ENCODE results near the gene MAPK8. TPM values are rescaled to one million over a fixed set of nuclear protein-coding genes. Genes with fewer than 3 reads are reported as not detected.

MAPK8 gene
- total RNA-seq, 2 donors from 2014 or later: 32.3 to 43.3 TPM

DNA sequence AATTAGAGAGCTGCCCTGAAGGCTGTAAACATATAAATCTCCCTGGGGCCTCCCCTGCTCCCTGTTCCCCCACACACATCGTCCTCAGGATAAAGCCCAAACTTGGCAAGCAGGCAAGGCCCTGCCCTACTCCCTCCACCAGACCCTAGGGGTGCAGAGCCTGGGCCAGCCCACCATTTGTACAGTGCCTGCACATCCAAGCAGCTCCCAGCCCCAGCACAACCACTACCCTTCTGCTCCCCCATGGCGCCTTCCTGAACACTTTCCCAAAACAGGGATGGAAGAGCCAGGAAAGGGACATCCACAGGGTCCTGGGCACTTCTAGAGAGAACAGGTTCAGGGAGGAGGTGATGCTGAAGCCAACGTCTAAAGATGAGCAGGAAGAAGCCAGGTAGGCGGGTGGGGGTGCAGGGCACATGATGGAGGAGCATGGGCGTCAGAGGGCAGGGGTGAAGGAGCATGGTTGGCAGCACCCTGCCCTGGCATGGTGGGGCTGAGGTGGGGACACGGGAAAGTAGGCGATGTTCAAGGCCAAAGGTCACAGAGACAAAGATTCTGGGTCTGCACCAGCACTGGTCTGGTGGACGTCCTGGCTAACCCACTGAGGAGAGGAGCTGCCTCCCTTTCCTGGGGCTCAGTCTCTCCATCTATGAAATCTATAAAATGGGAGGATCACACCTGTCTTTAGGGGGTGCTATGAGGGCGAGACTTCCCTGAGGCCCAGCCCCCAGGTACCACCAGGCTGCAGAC is 157.8 kb downstream of the MAPK8 start:
- H3K9ac ChIP-seq (ENCODE audit: low read depth in 2 of 2, low read length in 2 of 2): no peak overlapping the region
- DNase-seq: peak; percentile 13
- H3K4me3 ChIP-seq: no peak overlapping the region
- no peaks in the 10 kb centered on the region for H3K4me1 ChIP-seq
- H3K9me3 ChIP-seq: no peaks in the 10 kb centered on the region
- intact Hi-C loops (cut with DNase I): no loop called here
- H3K27me3 ChIP-seq: peaks cover 9% of the 10 kb centered on the region
- H3K36me3 ChIP-seq: no peaks in the 10 kb centered on the region
- H3K27ac ChIP-seq: no peak overlapping the region
- TF ChIP-seq, protein P1, sequence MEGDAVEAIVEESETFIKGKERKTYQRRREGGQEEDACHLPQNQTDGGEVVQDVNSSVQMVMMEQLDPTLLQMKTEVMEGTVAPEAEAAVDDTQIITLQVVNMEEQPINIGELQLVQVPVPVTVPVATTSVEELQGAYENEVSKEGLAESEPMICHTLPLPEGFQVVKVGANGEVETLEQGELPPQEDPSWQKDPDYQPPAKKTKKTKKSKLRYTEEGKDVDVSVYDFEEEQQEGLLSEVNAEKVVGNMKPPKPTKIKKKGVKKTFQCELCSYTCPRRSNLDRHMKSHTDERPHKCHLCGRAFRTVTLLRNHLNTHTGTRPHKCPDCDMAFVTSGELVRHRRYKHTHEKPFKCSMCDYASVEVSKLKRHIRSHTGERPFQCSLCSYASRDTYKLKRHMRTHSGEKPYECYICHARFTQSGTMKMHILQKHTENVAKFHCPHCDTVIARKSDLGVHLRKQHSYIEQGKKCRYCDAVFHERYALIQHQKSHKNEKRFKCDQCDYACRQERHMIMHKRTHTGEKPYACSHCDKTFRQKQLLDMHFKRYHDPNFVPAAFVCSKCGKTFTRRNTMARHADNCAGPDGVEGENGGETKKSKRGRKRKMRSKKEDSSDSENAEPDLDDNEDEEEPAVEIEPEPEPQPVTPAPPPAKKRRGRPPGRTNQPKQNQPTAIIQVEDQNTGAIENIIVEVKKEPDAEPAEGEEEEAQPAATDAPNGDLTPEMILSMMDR (IDR thresholded peaks at IDR 0.05): no peak

DNA sequence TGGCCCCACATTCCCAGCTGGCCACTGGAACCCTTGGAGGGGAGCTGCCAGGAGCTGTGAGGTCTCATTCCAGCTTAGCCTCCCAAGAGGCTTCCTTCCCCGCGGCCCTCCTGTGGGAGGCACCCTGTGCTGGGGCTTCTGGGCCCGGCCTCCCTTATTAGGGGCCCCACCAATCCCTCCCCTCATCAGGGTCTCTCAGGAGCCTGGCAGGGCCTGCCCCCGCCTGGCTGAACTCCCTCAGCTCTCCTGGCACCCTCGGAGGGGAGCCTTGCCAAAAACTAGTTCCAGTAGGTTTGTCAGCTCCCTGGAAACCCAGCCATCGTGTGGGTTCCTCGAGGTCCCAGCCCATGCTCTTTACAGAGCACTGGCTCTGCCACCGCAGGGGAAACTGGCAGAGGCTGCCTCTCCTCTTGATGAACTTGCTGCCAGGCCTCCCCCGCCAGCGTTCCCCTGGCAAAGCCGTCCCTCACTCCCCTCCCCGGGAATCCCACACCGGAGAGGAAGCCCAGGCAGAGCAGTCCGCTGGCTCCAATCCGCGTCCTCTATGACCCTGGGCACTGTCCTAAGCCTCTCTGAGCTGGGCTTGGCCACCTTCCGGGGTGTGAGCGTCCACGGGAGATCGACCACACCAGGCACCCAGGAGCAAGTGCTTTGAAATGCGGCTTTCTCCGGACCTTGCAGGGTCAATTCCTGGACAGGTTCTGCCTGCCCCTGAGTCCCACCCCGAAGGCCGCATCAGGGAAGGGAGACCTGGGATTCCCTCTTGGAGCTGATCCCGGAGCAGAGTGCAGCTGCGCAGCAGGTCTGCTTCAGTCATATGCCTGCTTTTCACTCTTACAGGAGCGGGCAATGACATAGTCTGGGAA is 158.6 kb downstream of the MAPK8 start:
- DNase-seq: peak; percentile 16
- Histone ChIP-seq H3K4me3 (no peak overlapping the region), H3K9ac (ENCODE audit: low read depth in 2 of 2, low read length in 2 of 2) (no peak overlapping the region), H3K27me3 (peaks cover 9% of the 10 kb centered on the region), H3K27ac (no peak overlapping the region), H3K36me3 (no peaks in the 10 kb centered on the region), H3K9me3 (no peaks in the 10 kb centered on the region), H3K4me1 (no peaks in the 10 kb centered on the region)
- intact Hi-C loops (cut with DNase I): no loop called here
- TF ChIP-seq, protein P1 (IDR thresholded peaks at IDR 0.05): no peak

GRCh38 chr10:48465860-48466521 is 159.5 kb downstream of the MAPK8 start:
- Histone ChIP-seq H3K36me3 (no peaks in the 10 kb centered on the region), H3K4me1 (no peaks in the 10 kb centered on the region), H3K9me3 (no peaks in the 10 kb centered on the region), H3K9ac (ENCODE audit: low read depth in 2 of 2, low read length in 2 of 2) (no peak overlapping the region), H3K27ac (no peak overlapping the region), H3K4me3 (no peak overlapping the region), H3K27me3 (peaks cover 9% of the 10 kb centered on the region)
- TF ChIP-seq, protein P1 (IDR thresholded peaks at IDR 0.05): no peak
- peak; percentile 11 for DNase-seq
- intact Hi-C loops (cut with DNase I): no loop called here

DNA sequence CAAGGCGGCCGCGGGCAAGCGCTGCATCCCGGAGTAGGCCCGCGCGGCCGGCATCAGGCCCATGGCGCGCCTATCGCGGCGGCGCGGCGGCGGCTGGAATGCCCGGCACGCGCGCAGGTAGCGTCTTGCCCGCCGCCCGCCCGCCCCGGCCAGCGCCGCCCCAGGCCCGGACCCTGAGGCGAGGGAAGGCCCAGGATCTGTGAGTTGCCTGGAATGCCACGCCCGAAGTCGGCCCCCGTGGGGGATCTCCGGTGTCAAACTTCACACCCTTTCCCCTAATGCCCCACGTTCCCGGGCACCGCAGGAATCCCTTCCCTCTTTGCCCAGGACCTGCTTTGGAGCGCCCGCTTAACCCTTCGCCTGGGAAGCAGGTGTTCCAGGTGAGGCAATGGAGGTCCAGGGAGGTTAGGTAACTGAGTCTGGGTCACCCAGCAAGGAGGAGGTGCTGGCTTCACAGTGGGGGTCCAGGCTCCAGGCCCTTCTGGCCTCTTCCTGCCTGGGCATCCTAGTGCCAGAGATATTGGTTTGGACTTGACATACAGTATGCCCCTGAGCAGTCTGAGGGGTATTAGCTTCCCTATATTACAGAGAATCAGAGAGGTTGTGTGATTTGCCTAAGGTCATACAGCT is 160.2 kb downstream of the MAPK8 start:
- peak; percentile 9 for DNase-seq
- TF ChIP-seq, protein P1 (IDR thresholded peaks at IDR 0.05): no peak
- no peak overlapping the region for H3K27ac ChIP-seq
- no peak overlapping the region for H3K4me3 ChIP-seq
- no peak overlapping the region for H3K9ac ChIP-seq (ENCODE audit: low read depth in 2 of 2, low read length in 2 of 2)
- intact Hi-C loops (cut with DNase I): no loop called here
- no peaks in the 10 kb centered on the region for H3K36me3 ChIP-seq
- peaks cover 9% of the 10 kb centered on the region for H3K27me3 ChIP-seq
- H3K9me3 ChIP-seq: no peaks in the 10 kb centered on the region
- no peaks in the 10 kb centered on the region for H3K4me1 ChIP-seq

GRCh38 chr10:48467669-48468068 is 161.2 kb downstream of the MAPK8 start:
- H3K27ac ChIP-seq: no peak overlapping the region
- H3K36me3 ChIP-seq: no peaks in the 10 kb centered on the region
- peaks cover 9% of the 10 kb centered on the region for H3K27me3 ChIP-seq
- no peak overlapping the region for H3K4me3 ChIP-seq
- H3K4me1 ChIP-seq: no peaks in the 10 kb centered on the region
- intact Hi-C loops (cut with DNase I): no loop called here
- TF ChIP-seq, protein P1 (IDR thresholded peaks at IDR 0.05): no peak
- H3K9ac ChIP-seq (ENCODE audit: low read depth in 2 of 2, low read length in 2 of 2): no peak overlapping the region
- H3K9me3 ChIP-seq: no peaks in the 10 kb centered on the region
- peak; percentile 4 for DNase-seq
